ENCODE measurements around the gene ADAMTS17. TPM values are rescaled to one million over a fixed set of nuclear protein-coding genes. Genes with fewer than 3 reads are reported as not detected.

ADAMTS17 gene
- total RNA-seq, 1 experiment from 2014 or later, result 4.2 TPM

- no peak for ATAC-seq
- ChIA-PET POLR2A (no interaction called here), CTCF (no interaction called here), RAD21 (ENCODE audit: low non-redundant PET in 1 of 2, low total read pairs in 2 of 2, uncharacterized antibody in 2 of 2, unreplicated experiment in 2 of 2) (no interaction called here)
- no peak for DNase-seq (ENCODE audit: low read depth, low spot score)
- no peak overlapping the region for H3K9ac ChIP-seq (ENCODE audit: low read length)
- no peak overlapping the region for H3K27ac ChIP-seq (ENCODE audit: low read depth, low read length)
- TF ChIP-seq, protein P1, sequence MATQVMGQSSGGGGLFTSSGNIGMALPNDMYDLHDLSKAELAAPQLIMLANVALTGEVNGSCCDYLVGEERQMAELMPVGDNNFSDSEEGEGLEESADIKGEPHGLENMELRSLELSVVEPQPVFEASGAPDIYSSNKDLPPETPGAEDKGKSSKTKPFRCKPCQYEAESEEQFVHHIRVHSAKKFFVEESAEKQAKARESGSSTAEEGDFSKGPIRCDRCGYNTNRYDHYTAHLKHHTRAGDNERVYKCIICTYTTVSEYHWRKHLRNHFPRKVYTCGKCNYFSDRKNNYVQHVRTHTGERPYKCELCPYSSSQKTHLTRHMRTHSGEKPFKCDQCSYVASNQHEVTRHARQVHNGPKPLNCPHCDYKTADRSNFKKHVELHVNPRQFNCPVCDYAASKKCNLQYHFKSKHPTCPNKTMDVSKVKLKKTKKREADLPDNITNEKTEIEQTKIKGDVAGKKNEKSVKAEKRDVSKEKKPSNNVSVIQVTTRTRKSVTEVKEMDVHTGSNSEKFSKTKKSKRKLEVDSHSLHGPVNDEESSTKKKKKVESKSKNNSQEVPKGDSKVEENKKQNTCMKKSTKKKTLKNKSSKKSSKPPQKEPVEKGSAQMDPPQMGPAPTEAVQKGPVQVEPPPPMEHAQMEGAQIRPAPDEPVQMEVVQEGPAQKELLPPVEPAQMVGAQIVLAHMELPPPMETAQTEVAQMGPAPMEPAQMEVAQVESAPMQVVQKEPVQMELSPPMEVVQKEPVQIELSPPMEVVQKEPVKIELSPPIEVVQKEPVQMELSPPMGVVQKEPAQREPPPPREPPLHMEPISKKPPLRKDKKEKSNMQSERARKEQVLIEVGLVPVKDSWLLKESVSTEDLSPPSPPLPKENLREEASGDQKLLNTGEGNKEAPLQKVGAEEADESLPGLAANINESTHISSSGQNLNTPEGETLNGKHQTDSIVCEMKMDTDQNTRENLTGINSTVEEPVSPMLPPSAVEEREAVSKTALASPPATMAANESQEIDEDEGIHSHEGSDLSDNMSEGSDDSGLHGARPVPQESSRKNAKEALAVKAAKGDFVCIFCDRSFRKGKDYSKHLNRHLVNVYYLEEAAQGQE (IDR thresholded peaks at IDR 0.05; ENCODE audit: low read depth), result no peak
- no peak for TF ChIP-seq POLR2AphosphoS5 (IDR thresholded peaks at IDR 0.05; ENCODE audit: low read depth, low read length)
- H3K4me1 ChIP-seq (ENCODE audit: control insufficient read depth in 1 of 2, insufficient read depth in 2 of 2, low read length in 2 of 2), result no peaks in the 10 kb centered on the region
- no peaks in the 10 kb centered on the region for H3K79me2 ChIP-seq (ENCODE audit: insufficient read depth, low read length)
- H3K9me2 ChIP-seq (ENCODE audit: insufficient read depth), result no peaks in the 10 kb centered on the region
- no peaks in the 10 kb centered on the region for H3K9me3 ChIP-seq (ENCODE audit: control insufficient read depth in 1 of 2, insufficient read depth in 1 of 2, low read depth in 1 of 2, low read length in 2 of 2)
- no peaks in the 10 kb centered on the region for H4K20me1 ChIP-seq (ENCODE audit: insufficient read depth)
- intact Hi-C loops (cut with micrococcal nuclease), result no loop called here
- no peak overlapping the region for H2AFZ ChIP-seq (ENCODE audit: low read depth, low read length, poor library complexity, severe bottlenecking)
- H3K27me3 ChIP-seq (ENCODE audit: insufficient read depth, low read length), result no peaks in the 10 kb centered on the region
- H3K4me3 ChIP-seq (replicated peaks in 1 of 2; ENCODE audit: low read depth in 1 of 2, low read length in 2 of 2), result no peak overlapping the region
- BruUV-seq (replicated peaks), result no TSS peak
- H3K36me3 ChIP-seq (ENCODE audit: control insufficient read depth in 1 of 2, insufficient read depth in 2 of 2, low read length in 2 of 2), result no peaks in the 10 kb centered on the region
- H3K4me2 ChIP-seq (ENCODE audit: low read length), result no peak overlapping the region
Observed at GRCh38 chr15:99963976-99964375, 377.8 kb downstream of the ADAMTS17 start.

GRCh38 chr15:99963096-99963825 is 378.5 kb downstream of the ADAMTS17 start:
- Histone ChIP-seq H3K4me2 (ENCODE audit: low read length) (no peak overlapping the region), H3K4me1 (ENCODE audit: control insufficient read depth in 1 of 2, insufficient read depth in 2 of 2, low read length in 2 of 2) (no peaks in the 10 kb centered on the region), H3K9ac (ENCODE audit: low read length) (no peak overlapping the region), H3K9me2 (ENCODE audit: insufficient read depth) (no peaks in the 10 kb centered on the region), H2AFZ (ENCODE audit: low read depth, low read length, poor library complexity, severe bottlenecking) (no peak overlapping the region), H3K4me3 (replicated peaks in 1 of 2; ENCODE audit: low read depth in 1 of 2, low read length in 2 of 2) (no peak overlapping the region), H4K20me1 (ENCODE audit: insufficient read depth) (no peaks in the 10 kb centered on the region), H3K27me3 (ENCODE audit: insufficient read depth, low read length) (no peaks in the 10 kb centered on the region), H3K27ac (ENCODE audit: low read depth, low read length) (no peak overlapping the region), H3K79me2 (ENCODE audit: insufficient read depth, low read length) (no peaks in the 10 kb centered on the region), H3K36me3 (ENCODE audit: control insufficient read depth in 1 of 2, insufficient read depth in 2 of 2, low read length in 2 of 2) (no peaks in the 10 kb centered on the region), H3K9me3 (ENCODE audit: control insufficient read depth in 1 of 2, insufficient read depth in 1 of 2, low read depth in 1 of 2, low read length in 2 of 2) (no peaks in the 10 kb centered on the region)
- RAD21 ChIA-PET (ENCODE audit: low non-redundant PET in 1 of 2, low total read pairs in 2 of 2, uncharacterized antibody in 2 of 2, unreplicated experiment in 2 of 2), result no interaction called here
- POLR2A ChIA-PET, result no interaction called here
- CTCF ChIA-PET, result no interaction called here
- no peak for TF ChIP-seq CEBPB (IDR thresholded peaks at IDR 0.05; ENCODE audit: low read depth)
- no peak for TF ChIP-seq ZBTB33 (IDR thresholded peaks at IDR 0.05; ENCODE audit: extremely low read depth, insufficient replicate concordance, low read length)
- TF ChIP-seq, protein P2, sequence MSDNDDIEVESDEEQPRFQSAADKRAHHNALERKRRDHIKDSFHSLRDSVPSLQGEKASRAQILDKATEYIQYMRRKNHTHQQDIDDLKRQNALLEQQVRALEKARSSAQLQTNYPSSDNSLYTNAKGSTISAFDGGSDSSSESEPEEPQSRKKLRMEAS (IDR thresholded peaks at IDR 0.05), result no peak
- ATAC-seq (no peak), DNase-seq (ENCODE audit: low read depth, low spot score) (no peak)
- intact Hi-C loops (cut with micrococcal nuclease), result no loop called here
- BruUV-seq (replicated peaks), result no TSS peak

All from HCT116 (cell line).